ENCODE results near the gene SH3RF3. TPM values are rescaled to one million over a fixed set of nuclear protein-coding genes. Genes with fewer than 3 reads are reported as not detected.

Gene SH3RF3
- total RNA-seq, 2 donors from 2014 or later, result 1.4 to 17.0 TPM

DNA sequence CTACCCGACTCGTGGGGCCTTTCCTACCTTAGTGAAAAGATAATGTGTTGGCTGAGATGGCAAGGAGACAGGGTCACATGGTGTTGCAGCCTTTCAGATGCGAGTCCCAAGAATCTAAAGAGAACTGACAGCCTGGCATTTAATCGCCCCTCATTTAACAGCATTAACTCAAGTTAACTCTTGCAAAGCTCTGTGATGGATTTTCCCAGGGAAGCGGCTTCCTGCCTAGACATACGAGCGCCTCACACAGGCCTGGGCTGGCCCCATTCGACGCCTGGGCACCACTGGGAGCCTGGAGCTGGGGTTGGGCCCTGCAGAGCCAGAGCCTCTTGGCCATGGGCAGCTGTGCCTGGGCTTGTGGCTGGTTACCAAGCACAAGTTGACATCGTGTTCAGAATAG, 344.0 kb downstream of the SH3RF3 start:
- no peaks in the 10 kb centered on the region for H3K4me1 ChIP-seq (replicated peaks)
- intact Hi-C loops (cut with DNase I), result no loop called here
- WGBS, result 43% methylated on average over 10 of the region's 10 CpGs
- DNase-seq (ENCODE audit: low spot score), result no peak
- no peak overlapping the region for H3K4me3 ChIP-seq
- H3K9me3 ChIP-seq, result no peaks in the 10 kb centered on the region
- TF ChIP-seq POLR2A (IDR thresholded peaks at IDR 0.05) (no peak), POLR2AphosphoS5 (IDR thresholded peaks at IDR 0.05) (no peak)
- TF ChIP-seq, protein P1, sequence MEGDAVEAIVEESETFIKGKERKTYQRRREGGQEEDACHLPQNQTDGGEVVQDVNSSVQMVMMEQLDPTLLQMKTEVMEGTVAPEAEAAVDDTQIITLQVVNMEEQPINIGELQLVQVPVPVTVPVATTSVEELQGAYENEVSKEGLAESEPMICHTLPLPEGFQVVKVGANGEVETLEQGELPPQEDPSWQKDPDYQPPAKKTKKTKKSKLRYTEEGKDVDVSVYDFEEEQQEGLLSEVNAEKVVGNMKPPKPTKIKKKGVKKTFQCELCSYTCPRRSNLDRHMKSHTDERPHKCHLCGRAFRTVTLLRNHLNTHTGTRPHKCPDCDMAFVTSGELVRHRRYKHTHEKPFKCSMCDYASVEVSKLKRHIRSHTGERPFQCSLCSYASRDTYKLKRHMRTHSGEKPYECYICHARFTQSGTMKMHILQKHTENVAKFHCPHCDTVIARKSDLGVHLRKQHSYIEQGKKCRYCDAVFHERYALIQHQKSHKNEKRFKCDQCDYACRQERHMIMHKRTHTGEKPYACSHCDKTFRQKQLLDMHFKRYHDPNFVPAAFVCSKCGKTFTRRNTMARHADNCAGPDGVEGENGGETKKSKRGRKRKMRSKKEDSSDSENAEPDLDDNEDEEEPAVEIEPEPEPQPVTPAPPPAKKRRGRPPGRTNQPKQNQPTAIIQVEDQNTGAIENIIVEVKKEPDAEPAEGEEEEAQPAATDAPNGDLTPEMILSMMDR (IDR thresholded peaks at IDR 0.05), result no peak
- no peaks in the 10 kb centered on the region for H3K36me3 ChIP-seq
- no peak overlapping the region for H3K27ac ChIP-seq
- no peaks in the 10 kb centered on the region for H3K27me3 ChIP-seq (replicated peaks; ENCODE audit: insufficient read depth)

DNA sequence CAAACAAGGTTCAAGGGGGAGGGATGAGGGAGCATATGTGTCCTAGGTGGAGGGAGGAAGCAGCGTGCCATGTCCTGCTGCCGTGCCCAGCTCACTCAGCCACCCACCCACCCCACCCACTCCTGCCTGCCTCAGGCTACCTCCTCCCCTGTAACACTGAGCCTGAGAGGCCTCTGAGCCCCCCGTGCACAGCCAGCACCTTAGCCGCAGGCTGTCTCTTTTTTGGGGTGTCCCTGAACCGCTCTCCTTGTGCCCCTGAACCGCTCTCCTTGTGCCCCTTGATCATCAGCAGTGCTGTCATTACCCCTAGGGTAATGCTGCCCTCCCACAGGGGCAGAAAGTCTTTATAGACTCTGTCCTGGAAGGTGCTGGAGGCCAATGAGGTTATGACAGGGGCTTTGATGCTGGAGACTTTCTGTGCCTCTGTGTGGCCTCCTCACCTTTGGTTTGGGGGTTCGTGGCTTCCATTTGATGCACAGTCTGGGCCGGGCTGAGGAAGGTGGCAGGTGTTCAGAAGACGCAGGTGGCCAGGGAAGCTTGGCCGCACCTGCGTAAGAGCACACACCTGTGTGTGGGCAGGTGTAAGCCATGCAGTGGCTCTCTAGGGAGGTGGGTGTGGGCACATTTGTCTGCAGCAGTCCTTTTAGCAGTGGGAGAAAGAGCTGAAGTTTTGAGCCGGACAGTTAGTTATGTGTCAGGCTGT, 344.8 kb downstream of the SH3RF3 start:
- intact Hi-C loops (cut with DNase I), result no loop called here
- WGBS, result 89% methylated on average over 12 of the region's 12 CpGs

DNA sequence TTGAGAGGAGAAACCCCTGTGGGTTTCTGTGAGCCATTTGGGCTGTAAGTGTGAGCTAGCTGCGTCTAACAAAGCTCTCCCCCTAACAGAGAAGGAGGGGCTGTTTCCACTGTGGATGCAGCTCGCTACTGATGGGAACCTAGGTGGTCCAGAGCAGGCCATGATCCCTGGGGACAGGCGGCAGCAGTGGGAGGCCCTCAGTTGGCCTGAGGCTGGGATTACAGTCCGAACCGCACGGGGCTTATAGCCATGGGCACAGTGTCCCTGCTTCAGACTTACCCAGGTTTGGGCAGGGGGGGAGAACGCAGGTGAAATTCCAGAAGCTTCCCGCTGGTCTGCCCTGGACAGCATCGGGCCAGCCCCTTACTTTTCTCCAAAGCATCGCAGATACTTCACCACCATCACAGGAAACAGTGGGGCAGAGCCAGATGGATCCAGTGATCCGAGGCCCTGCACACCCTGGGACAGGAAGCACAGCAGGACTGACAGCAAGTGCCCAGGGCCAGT, 345.4 kb downstream of the SH3RF3 start:
- Histone ChIP-seq H3K9me3 (no peaks in the 10 kb centered on the region), H3K27me3 (replicated peaks; ENCODE audit: insufficient read depth) (no peaks in the 10 kb centered on the region), H3K4me3 (no peak overlapping the region), H3K4me1 (replicated peaks) (no peaks in the 10 kb centered on the region), H3K36me3 (no peaks in the 10 kb centered on the region), H3K27ac (no peak overlapping the region)
- intact Hi-C loops (cut with DNase I), result no loop called here
- no peak for DNase-seq (ENCODE audit: low spot score)
- WGBS, result 86% methylated on average over 11 of the region's 11 CpGs
- TF ChIP-seq POLR2AphosphoS5 (IDR thresholded peaks at IDR 0.05) (no peak), POLR2A (IDR thresholded peaks at IDR 0.05) (no peak)
- TF ChIP-seq, protein P1 (IDR thresholded peaks at IDR 0.05), result no peak

More for the DNA sequence above, 344.8 kb downstream of the SH3RF3 start:
- no peaks in the 10 kb centered on the region for H3K36me3 ChIP-seq
- TF ChIP-seq, protein P1 (IDR thresholded peaks at IDR 0.05), result no peak
- no peak for TF ChIP-seq POLR2A (IDR thresholded peaks at IDR 0.05)
- TF ChIP-seq POLR2AphosphoS5 (IDR thresholded peaks at IDR 0.05), result no peak
- no peaks in the 10 kb centered on the region for H3K27me3 ChIP-seq (replicated peaks; ENCODE audit: insufficient read depth)
- H3K4me3 ChIP-seq, result no peak overlapping the region
- H3K27ac ChIP-seq, result no peak overlapping the region
- H3K9me3 ChIP-seq, result no peaks in the 10 kb centered on the region
- no peak for DNase-seq (ENCODE audit: low spot score)
- H3K4me1 ChIP-seq (replicated peaks), result no peaks in the 10 kb centered on the region

DNA sequence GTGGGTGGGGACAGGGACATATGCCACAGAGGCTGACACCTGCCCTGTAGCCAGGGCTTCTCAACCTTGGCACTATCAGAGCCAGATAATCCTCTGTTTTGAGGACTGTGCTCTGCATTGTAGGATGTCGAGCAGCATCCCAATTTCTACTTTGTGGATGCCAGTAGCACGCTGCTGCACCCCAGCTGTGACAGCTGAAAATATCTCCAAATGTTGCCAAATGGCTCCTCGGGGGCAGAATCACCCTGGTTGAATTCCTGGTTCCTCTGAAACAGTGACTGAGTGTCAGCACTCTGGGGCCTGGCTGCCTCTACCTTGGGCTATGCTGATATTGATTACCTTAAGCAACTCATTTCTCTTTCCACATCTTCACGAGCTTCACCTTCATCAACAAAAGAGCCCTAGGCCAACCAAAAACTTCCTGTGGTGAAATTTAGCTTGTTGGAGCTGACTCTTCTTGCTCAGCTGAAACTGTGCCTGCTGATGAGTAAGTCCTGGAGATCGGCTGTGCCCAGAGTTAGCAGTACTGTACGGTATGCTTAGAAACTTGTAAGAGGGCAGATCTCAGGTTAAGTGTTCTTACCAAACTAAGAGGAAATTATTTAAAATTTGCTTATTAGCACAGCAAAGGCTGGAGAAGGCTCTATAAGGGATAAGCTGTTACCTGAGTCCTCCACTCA, 346.7 kb downstream of the SH3RF3 start:
- intact Hi-C loops (cut with DNase I), result no loop called here
- Histone ChIP-seq H3K27ac (no peak overlapping the region), H3K27me3 (replicated peaks; ENCODE audit: insufficient read depth) (no peaks in the 10 kb centered on the region), H3K36me3 (no peaks in the 10 kb centered on the region), H3K9me3 (no peaks in the 10 kb centered on the region), H3K4me1 (replicated peaks) (peaks cover 2% of the 10 kb centered on the region), H3K4me3 (no peak overlapping the region)
- TF ChIP-seq POLR2A (IDR thresholded peaks at IDR 0.05) (no peak), POLR2AphosphoS5 (IDR thresholded peaks at IDR 0.05) (no peak)
- TF ChIP-seq, protein P1 (IDR thresholded peaks at IDR 0.05), result no peak
- 85% methylated on average over 6 of the region's 6 CpGs for WGBS
- DNase-seq (ENCODE audit: low spot score), result no peak
